Measurements from ENCODE around the gene SLC7A8. TPM values are rescaled to one million over a fixed set of nuclear protein-coding genes. Genes with fewer than 3 reads are reported as not detected.
"Not testable (repeated sequence)": the region's sequence is repeated elsewhere in the genome, so short reads cannot be mapped to it uniquely, and the experiment has no call there.

The SLC7A8 gene
- 5.6 TPM for polyA plus RNA-seq (ENCODE audit: insufficient read length)

GRCh38 chr14:23183479-23183878, at the start of gene SLC7A8:
Gene SLC7A8 (minus strand): TSS chr14:23183660. CDS start chr14:23182914, 746 bp downstream.
- DNase-seq, result peak; percentile 46

GRCh38 chr14:23232241-23232808, 48.9 kb upstream of the SLC7A8 start:
- DNase-seq, result not testable (repeated sequence)

- DNase-seq, result no peak
These were observed 45.4 kb upstream of the SLC7A8 start for GRCh38 chr14:23228812-23229211.

- DNase-seq, result no peak
These were observed 44.1 kb upstream of the SLC7A8 start for GRCh38 chr14:23227566-23227965.

GRCh38 chr14:23224958-23225357, 41.5 kb upstream of the SLC7A8 start:
- DNase-seq, result not testable (repeated sequence)

GRCh38 chr14:23219075-23219474, 35.6 kb upstream of the SLC7A8 start:
- DNase-seq, result no peak

- DNase-seq, result no peak
These were observed 33.9 kb upstream of the SLC7A8 start for GRCh38 chr14:23217032-23218020.

GRCh38 chr14:23215421-23215820, 32.0 kb upstream of the SLC7A8 start:
- DNase-seq, result no peak

- no peak for DNase-seq
These were observed 26.4 kb upstream of the SLC7A8 start for GRCh38 chr14:23209651-23210423.

GRCh38 chr14:23208324-23208723, 24.9 kb upstream of the SLC7A8 start:
- DNase-seq, result no peak

- no peak for DNase-seq
These were observed 23.7 kb upstream of the SLC7A8 start for GRCh38 chr14:23207146-23207540.

GRCh38 chr14:23206422-23207145, 23.1 kb upstream of the SLC7A8 start:
- no peak for DNase-seq

GRCh38 chr14:23202001-23202400, 18.5 kb upstream of the SLC7A8 start:
- DNase-seq, result no peak

- DNase-seq, result not testable (repeated sequence)
These were observed 15.7 kb upstream of the SLC7A8 start for GRCh38 chr14:23199141-23199540.

- DNase-seq, result not testable (repeated sequence)
These were observed 13.0 kb upstream of the SLC7A8 start for GRCh38 chr14:23196487-23196886.

- DNase-seq, result no peak
These were observed 12.2 kb upstream of the SLC7A8 start for GRCh38 chr14:23195552-23196101.

GRCh38 chr14:23193432-23193831, 10.0 kb upstream of the SLC7A8 start:
- no peak for DNase-seq

- no peak for DNase-seq
These were observed 4.5 kb upstream of the SLC7A8 start for GRCh38 chr14:23187925-23188324.

- peak; percentile 69 for DNase-seq
These were observed 3.6 kb upstream of the SLC7A8 start for GRCh38 chr14:23186913-23187654.

- no peak for DNase-seq
These were observed 1.6 kb upstream of the SLC7A8 start for GRCh38 chr14:23185063-23185462.

- DNase-seq, result no peak
These were observed 346 bp downstream of the SLC7A8 start for GRCh38 chr14:23183158-23183470.

Data from hindlimb muscle (tissue), 1 donor.